Measurements from ENCODE around the gene XPR1.

DNA sequence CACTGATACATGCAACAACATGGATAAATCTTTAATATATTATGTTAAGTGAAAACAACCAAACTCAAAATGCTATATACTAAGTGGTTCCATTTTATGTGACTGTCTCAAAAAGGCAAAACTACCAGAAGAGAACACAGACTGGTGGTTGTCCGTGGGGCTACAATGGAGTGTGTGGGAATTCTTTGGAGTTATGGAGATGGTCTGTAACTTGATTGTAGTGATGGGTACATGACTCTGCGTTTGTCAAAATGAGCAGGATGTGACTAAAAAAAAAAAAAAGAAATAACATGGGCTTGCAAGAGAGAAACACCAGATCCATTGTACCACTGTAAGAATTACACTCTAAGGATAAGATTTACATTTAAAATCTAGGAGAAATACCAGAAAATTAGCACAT lies 228.7 kb downstream of the XPR1 start:
- TF ChIP-seq, protein P1, sequence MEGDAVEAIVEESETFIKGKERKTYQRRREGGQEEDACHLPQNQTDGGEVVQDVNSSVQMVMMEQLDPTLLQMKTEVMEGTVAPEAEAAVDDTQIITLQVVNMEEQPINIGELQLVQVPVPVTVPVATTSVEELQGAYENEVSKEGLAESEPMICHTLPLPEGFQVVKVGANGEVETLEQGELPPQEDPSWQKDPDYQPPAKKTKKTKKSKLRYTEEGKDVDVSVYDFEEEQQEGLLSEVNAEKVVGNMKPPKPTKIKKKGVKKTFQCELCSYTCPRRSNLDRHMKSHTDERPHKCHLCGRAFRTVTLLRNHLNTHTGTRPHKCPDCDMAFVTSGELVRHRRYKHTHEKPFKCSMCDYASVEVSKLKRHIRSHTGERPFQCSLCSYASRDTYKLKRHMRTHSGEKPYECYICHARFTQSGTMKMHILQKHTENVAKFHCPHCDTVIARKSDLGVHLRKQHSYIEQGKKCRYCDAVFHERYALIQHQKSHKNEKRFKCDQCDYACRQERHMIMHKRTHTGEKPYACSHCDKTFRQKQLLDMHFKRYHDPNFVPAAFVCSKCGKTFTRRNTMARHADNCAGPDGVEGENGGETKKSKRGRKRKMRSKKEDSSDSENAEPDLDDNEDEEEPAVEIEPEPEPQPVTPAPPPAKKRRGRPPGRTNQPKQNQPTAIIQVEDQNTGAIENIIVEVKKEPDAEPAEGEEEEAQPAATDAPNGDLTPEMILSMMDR (IDR thresholded peaks at IDR 0.05), result no peak
- TF ChIP-seq POLR2A (IDR thresholded peaks at IDR 0.05), result no peak
